GM18502 (cell line): ENCODE results near the gene CCSER1.

Experiments
- ATAC-seq: cut with Tn5 transposase; IDR thresholded peaks from one replicate; pipeline ENCODE4 v1.9.1; 2021; ENCODE audit warnings: mild to moderate bottlenecking; ENCODE audit not compliant: unreplicated experiment, poor library complexity

CCSER1 gene

DNA sequence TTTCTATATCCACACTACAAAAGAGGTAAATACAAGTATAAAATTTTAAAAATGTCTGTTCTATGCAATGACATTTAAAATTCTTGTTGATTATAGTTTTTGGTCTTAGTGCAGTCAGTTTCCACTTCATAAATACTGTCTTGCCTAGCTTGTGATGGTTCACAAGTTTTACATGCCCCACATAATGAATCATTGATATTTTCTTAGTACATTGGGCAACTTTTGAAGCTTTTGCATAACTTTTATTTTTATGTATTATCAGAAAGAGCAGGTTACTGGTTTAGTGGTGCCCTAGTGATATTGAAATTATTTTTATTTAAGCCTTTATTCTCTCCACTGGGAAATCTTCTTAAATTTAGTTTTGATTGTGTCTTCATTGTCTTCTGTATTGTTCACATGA lies 388.0 kb downstream of the CCSER1 start:
- ATAC-seq: no peak

DNA sequence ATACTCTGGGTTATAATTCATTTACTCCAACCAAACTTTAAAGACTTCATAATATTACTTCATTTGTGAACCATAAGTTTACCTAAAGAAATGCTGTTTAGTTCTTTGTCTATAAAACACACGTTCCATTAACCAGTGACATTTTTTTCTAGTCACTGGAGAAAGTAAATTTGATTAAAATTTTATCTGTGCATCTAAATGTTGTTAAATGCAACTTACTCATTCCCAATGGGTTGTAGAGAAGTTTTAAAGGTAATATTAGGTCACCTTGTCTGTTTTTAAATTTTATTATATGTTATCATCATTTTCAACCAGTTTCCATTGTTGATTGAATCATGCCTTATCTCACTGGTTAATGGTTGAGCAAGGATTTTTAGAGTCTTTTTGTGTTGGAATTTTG lies 401.4 kb downstream of the CCSER1 start:
- ATAC-seq: no peak

GRCh38 chr4:90536408-90536807 lies 409.2 kb downstream of the CCSER1 start:
- no peak for ATAC-seq

DNA sequence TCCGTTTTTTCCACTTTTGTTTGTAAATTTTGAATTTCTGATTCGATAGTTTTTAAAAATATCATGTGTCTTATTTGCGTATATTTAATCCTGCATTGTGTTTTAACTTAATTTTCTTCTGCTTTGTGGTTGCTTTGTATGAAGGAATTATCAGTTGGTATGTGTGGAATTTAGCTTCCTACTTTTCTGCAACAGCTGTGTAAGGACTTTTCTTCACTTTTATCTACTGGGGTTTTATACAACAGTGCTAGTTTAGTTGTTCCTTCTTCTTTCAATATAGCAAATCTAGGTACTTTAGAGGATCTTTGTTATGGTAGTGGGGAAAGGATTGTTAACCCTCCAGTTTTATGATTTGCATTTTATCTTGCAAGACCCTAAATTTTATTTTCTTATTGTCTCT lies 410.3 kb downstream of the CCSER1 start:
- no peak for ATAC-seq

DNA sequence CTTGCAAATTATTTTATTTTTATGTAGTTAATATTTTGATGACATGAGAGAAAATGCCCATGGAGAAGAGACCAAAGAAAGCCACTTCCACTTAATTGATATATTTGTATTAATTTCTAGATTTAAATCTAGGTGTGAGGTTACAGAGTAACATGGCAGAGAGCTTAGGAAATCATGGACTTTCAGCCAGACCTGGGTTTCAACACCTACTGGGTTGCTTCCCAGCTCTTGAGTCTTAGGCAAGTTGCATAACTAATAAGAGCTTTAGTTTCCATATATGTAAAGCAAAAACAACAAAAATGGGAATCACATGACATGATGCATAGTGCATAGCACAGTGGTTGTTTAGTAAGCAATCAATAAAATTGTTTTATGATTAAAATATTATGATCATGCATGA lies 413.3 kb downstream of the CCSER1 start:
- ATAC-seq: no peak

- ATAC-seq: no peak
Measured at GRCh38 chr4:90542216-90542615, 415.0 kb downstream of the CCSER1 start.

GRCh38 chr4:90543419-90544170 lies 416.4 kb downstream of the CCSER1 start:
- ATAC-seq: no peak

GRCh38 chr4:90544532-90545045 lies 417.4 kb downstream of the CCSER1 start:
- no peak for ATAC-seq

DNA sequence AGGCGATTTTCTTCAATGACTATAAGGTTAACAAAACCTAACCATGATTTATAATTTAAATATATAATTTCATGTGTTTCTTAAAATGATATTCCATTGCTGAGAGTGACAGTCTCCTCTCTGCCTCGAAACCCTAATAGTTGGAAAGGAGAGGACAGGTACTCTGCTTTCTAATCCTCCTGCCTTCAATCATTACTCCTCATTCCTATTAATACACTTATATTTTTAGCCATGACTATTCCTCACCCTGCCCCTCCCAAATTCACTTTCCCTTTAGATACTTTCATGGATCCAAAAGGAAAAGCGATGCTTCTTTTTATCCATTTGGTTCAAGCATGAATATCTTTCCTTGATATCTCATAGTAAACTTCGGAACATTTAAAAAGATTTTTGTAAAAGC lies 418.2 kb downstream of the CCSER1 start:
- no peak for ATAC-seq

GRCh38 chr4:90546114-90546513 lies 418.9 kb downstream of the CCSER1 start:
- ATAC-seq: no peak

- no peak for ATAC-seq
Measured at GRCh38 chr4:90570615-90571014, 443.4 kb downstream of the CCSER1 start.

- ATAC-seq: no peak
Measured at GRCh38 chr4:90572996-90573395, 445.8 kb downstream of the CCSER1 start.

- no peak for ATAC-seq
Measured at GRCh38 chr4:90575371-90575770, 448.2 kb downstream of the CCSER1 start.

DNA sequence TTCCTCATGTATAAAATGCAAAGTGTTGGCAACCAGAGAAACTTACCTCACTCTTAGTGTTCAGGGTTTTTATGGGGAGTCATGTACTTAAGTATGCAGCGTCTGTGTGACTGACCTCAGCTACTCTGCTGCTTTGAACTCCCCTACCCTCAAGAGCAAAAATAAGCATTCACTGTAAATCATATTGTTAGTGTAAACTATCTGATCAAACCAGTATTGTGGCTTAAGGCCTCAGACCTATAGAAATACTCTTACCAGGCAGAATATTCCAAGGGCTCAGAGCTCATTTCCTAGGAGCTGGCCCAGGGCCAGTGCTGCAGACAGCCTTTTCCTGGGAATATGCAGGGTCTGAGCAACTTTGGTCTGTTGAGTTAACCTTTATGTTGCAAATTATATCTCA lies 453.1 kb downstream of the CCSER1 start:
- no peak for ATAC-seq

DNA sequence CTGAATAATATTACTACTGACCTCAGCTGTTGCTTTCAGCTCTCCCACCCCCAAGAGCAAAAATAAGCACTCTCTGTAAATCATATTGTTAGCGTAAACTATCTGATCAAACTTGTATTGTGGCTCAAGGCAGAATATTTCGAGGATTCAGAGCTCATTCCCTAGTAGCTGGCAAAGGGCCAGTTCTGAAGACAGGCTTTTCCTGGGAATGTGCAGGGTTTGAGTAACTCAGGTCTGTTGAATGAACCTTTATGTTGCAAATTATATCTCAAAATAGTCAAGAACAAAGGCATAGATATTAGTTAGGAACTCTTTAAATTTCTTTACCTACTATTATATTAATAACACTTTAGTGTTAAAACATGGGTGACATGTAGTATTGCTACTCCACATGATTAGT lies 454.9 kb downstream of the CCSER1 start:
- ATAC-seq: no peak

GRCh38 chr4:90584051-90584450 lies 456.9 kb downstream of the CCSER1 start:
- ATAC-seq: no peak

- ATAC-seq: no peak
Measured at GRCh38 chr4:90585961-90586360, 458.8 kb downstream of the CCSER1 start.

DNA sequence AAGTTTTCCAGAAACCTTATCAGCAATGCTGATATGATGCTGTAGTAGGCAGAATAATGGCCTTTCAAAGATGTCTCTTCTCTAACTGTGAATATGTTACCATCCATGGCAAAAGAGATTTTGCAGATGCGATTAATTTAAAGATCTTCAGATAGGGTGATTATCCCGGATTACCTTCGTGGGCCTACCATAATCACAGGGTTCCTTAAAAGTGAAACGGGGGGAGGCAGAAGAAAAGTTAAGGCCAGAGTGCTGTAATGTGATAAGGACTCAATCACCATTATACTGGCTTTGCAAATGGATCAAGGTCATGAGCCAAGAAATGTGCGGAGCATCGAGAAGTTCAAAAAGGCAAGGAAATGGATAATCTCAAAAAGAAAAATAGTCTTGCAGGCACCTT lies 459.6 kb downstream of the CCSER1 start:
- ATAC-seq: no peak

GRCh38 chr4:90597927-90598326 lies 470.7 kb downstream of the CCSER1 start:
- ATAC-seq: no peak

DNA sequence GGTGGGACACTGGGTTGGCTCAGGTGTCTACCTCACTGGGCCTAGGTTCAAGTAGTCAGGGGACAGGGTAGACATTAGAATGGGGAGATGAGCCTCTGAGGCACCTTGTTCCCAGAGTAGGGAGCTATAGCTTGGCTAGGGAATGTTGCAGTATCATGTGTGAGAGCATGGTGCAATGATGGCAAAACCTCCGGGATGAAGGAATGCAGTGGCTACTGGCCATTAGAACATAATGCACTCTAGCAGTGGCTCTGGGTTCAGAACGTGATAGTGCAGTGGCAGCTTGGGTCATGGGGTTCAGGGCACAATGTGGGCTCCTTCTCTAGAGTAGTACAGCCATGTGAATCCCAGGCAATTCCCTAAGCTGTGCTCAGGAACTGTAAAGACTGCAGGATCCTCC lies 471.5 kb downstream of the CCSER1 start:
- ATAC-seq: no peak

DNA sequence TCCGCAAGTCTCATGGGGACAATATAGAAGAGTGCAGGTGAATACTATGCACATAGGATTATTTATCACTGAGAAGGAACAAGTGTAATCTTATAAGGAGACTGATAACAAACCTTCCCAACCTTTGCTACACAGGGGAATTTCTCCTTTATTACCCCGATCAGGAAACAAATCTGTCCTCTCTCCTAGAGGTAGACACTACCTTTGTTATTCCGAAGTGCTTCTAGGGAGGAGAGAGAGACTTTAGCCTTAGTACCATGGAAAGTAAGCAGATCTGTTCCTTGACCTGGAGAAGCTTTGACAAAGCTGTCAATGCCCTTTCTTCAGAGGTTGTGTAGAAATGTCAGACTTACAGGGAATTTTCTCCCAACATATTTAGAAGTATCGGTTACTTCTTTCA lies 475.5 kb downstream of the CCSER1 start:
- no peak for ATAC-seq

GRCh38 chr4:90603540-90603939 lies 476.3 kb downstream of the CCSER1 start:
- no peak for ATAC-seq
